Mucosa of descending colon (tissue), 3 donors: Measurements from ENCODE around the gene PDE4B. TPM values are rescaled to one million over a fixed set of nuclear protein-coding genes. Genes with fewer than 3 reads are reported as not detected.

Experiments
- ATAC-seq: fragments of 200-7000 bp; cut with Tn5 transposase; one replicate; pipeline ENCODE4 v1.9.1; 2020; ENCODE audit warnings: mild to moderate bottlenecking, moderate library complexity
- DNase-seq, 3 donors: peaks; one replicate each; pipeline ENCODE4 v3.0.0-alpha.2; 2020
- H3K36me3 ChIP-seq: fragments of 200-600 bp; one replicate; pipeline ENCODE4 v1.8.0; 2021; ENCODE audit warnings: low read depth, mild to moderate bottlenecking
- H3K4me1 ChIP-seq: fragments of 200-600 bp; one replicate; pipeline ENCODE4 v1.8.0; 2021; ENCODE audit warnings: low read depth, mild to moderate bottlenecking
- H3K4me3 ChIP-seq: fragments of 200-600 bp; one replicate; pipeline ENCODE4 v1.8.0; 2021; ENCODE audit warnings: mild to moderate bottlenecking
- H3K9me3 ChIP-seq: fragments of 200-600 bp; one replicate; pipeline ENCODE4 v1.8.0; 2021; ENCODE audit warnings: mild to moderate bottlenecking
- intact Hi-C, 2 donors: fragments of 100-400 bp; cut with DNase I in 1 of 2; cut with micrococcal nuclease in 1 of 2; formaldehyde crosslinking; loops; one replicate each; pipeline versions ENCODE4 v1.11.0 to v1.11.1; 2022; cut with DNase I, micrococcal nuclease
- total RNA-seq, 3 donors: library from RNA; stranded (reverse); fragmentation: NEBNext Ultra II Directional in 2 of 3; extraction: Animal tissue kit (Norgen Biotek cat#: 25700) in 2 of 3; gene quantifications; one replicate each; pipeline versions ENCODE4 v1.2.1 to v1.2.4, GENCODE V29; 2021 to 2023
- TF ChIP-seq, protein P1 (sequence below): fragments of 200-600 bp; IDR thresholded peaks from one replicate; pipeline ENCODE4 v1.8.0; 2022; ENCODE audit warnings: antibody characterized with exemption, mild to moderate bottlenecking
- donor health status: DM: no; HTN: no; CAD: no; lungs with moderate emphysema.
- donor health status: DM: no; HTN: no; CAD: no.
- donor health status: DM: no; HTN: yes; CAD: no.

PDE4B gene
- total RNA-seq, 3 donors from 2014 or later = 3.4 to 6.6 (median 4.9) TPM

DNA sequence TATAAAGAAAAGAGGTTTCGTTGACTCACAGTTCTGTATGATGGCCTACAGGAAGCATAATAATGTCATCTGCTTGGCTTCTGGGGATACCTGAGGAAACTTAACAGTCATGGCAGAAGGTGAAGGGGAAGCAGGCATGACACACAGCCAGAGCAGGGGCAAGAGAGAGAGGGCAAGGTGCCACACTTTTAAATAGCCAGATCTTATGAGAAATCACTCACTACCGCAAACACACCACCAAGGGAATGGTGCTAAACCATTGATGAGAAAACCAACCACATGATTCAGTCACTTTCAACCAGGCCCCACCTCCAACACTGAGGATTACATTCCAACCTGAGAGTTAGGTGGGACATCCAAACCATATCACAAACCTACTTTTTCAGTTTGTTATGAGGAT is 495.4 kb downstream of the PDE4B start:
- Histone ChIP-seq H3K4me1 (no peaks in the 10 kb centered on the region), H3K4me3 (no peak overlapping the region), H3K9me3 (no peaks in the 10 kb centered on the region), H3K36me3 (no peaks in the 10 kb centered on the region)
- no peak for DNase-seq
- ATAC-seq = no peak
- TF ChIP-seq, protein P1, sequence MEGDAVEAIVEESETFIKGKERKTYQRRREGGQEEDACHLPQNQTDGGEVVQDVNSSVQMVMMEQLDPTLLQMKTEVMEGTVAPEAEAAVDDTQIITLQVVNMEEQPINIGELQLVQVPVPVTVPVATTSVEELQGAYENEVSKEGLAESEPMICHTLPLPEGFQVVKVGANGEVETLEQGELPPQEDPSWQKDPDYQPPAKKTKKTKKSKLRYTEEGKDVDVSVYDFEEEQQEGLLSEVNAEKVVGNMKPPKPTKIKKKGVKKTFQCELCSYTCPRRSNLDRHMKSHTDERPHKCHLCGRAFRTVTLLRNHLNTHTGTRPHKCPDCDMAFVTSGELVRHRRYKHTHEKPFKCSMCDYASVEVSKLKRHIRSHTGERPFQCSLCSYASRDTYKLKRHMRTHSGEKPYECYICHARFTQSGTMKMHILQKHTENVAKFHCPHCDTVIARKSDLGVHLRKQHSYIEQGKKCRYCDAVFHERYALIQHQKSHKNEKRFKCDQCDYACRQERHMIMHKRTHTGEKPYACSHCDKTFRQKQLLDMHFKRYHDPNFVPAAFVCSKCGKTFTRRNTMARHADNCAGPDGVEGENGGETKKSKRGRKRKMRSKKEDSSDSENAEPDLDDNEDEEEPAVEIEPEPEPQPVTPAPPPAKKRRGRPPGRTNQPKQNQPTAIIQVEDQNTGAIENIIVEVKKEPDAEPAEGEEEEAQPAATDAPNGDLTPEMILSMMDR = no peak
- intact Hi-C loops = no loop called here

DNA sequence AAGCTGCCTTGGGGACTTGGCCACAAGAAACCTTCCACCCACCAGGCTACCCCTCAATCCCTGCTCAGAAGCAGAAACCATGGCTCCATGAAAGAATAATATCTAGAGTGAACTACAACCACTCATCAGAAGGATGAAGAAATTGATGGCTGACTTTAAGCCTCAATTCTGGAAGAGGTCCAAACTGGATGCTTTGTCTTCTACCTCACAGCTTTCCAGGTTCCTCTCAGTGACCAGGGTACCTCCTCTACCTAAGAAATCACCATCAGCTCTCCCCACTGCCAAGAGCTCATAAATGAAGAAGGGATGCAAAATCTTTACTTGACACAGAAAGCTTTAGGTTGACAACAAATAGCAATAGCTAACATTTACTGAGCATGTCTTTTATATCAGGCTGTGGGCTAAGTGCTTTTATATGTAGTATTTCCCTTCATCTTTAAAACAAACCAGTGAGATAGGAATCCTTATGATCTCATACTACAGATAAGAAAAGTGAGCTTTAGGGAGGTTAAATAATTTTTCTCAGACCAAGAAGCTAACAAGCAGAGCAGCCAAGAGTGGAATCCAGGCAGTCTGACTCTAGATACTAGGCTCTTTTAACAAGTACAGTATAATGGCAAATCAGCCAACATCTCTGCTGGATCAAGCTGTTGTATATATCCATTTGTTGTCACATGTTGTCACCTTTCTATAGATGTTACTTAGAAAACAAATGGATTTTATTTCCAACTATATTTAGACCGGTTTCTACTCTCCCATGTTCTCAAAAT is 498.3 kb downstream of the PDE4B start:
- ATAC-seq (no peak), DNase-seq (no peak)
- H3K9me3 ChIP-seq = no peaks in the 10 kb centered on the region
- TF ChIP-seq, protein P1 = no peak
- intact Hi-C loops = no loop called here
- no peak overlapping the region for H3K4me3 ChIP-seq
- H3K4me1 ChIP-seq = no peaks in the 10 kb centered on the region
- H3K36me3 ChIP-seq = no peaks in the 10 kb centered on the region

DNA sequence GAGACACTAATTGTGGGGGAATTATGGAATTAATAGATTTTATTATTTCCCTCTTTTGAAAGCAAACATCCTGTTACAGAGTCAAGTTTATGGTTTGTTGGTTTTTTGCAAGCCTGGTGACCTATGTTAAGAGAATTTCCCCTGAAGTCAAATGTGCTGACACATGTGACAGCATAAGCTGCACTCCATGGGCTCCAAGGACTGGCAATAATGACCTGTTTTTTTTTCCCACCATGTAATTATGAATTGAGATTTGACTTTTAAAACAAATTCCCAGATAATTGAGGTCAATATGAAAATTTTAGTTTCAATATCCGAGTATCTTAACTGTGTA is 498.8 kb downstream of the PDE4B start:
- Histone ChIP-seq H3K4me3 (no peak overlapping the region), H3K9me3 (no peaks in the 10 kb centered on the region), H3K36me3 (no peaks in the 10 kb centered on the region), H3K4me1 (no peaks in the 10 kb centered on the region)
- DNase-seq (no peak), ATAC-seq (peak; percentile 67)
- TF ChIP-seq, protein P1 = no peak
- intact Hi-C loops = no loop called here

DNA sequence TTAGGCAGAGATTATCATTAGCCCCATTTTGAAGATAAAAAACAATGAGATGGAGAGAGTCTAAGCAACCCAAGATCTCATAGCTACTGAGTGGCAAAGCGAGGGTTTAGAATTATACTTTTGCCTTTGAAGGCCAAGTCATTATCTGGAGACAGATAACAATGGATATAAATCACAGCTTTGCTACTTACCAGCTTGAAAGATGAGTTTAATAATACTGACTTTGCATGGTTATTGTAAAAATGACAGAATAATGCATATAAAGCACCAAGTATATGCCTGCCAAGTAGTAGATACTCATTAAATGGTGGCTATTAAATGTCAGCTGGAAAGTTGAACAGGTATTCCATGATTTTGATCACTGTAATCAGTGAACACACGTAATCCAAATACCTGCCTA is 499.6 kb downstream of the PDE4B start:
- no peaks in the 10 kb centered on the region for H3K9me3 ChIP-seq
- H3K4me3 ChIP-seq = no peak overlapping the region
- no peaks in the 10 kb centered on the region for H3K4me1 ChIP-seq
- TF ChIP-seq, protein P1 = no peak
- DNase-seq = no peak
- ATAC-seq = no peak
- intact Hi-C loops = no loop called here
- no peaks in the 10 kb centered on the region for H3K36me3 ChIP-seq

DNA sequence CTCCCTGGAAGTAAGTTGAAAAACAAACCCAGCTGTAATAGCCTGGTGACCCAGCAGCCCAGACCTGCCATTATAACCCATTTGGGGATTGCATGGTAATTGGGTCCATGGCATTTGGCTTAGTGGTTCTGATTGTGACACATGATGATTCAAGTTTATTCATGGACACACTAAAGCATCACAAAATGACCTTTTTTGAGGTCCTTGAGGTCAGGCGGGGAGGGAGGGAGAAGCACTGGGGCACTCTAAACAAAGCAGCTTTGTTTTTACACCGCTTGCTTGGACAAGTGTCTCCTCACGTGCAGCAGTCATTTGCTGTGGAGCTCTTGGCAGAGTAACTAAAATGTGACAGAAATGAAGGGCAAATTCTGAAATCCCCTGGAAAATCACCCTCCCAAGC is 500.2 kb downstream of the PDE4B start:
- intact Hi-C loops = no loop called here
- Histone ChIP-seq H3K36me3 (no peaks in the 10 kb centered on the region), H3K4me1 (no peaks in the 10 kb centered on the region), H3K9me3 (no peaks in the 10 kb centered on the region), H3K4me3 (no peak overlapping the region)
- DNase-seq (no peak), ATAC-seq (no peak)
- TF ChIP-seq, protein P1 = no peak
